Cardiac fibroblast (primary cell): ENCODE results near the gene OVCH2.
"Not testable (repeated sequence)": the region's sequence is repeated elsewhere in the genome, so short reads cannot be mapped to it uniquely, and the experiment has no call there.

Experiments used
- DNase-seq, 2 donors: peaks; one replicate each; pipeline versions ENCODE4 v3.0.0 to v3.0.0-alpha.2; 2010; ENCODE audit warnings: low read depth in 2 of 2
- H3K4me3 ChIP-seq, 2 donors: replicated peaks in 1 of 2; 1 replicate in 1 of 2; 2 replicates in 1 of 2; pipeline ENCODE4 v1.5.1; 2011; ENCODE audit warnings: low read depth in 2 of 2, low read length in 2 of 2, mild to moderate bottlenecking in 2 of 2, moderate library complexity in 1 of 2
- TF ChIP-seq, protein P1 (sequence below): IDR thresholded peaks from one replicate; pipeline ENCODE4 v1.5.1; 2011; ENCODE audit warnings: low read depth, mild to moderate bottlenecking, low read length, inconsistent platforms

Gene OVCH2, protein sequence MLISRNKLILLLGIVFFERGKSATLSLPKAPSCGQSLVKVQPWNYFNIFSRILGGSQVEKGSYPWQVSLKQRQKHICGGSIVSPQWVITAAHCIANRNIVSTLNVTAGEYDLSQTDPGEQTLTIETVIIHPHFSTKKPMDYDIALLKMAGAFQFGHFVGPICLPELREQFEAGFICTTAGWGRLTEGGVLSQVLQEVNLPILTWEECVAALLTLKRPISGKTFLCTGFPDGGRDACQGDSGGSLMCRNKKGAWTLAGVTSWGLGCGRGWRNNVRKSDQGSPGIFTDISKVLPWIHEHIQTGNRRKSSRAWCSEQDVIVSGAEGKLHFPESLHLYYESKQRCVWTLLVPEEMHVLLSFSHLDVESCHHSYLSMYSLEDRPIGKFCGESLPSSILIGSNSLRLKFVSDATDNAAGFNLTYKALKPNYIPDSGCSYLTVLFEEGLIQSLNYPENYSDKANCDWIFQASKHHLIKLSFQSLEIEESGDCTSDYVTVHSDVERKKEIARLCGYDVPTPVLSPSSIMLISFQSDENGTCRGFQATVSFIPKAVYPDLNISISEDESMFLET

DNA sequence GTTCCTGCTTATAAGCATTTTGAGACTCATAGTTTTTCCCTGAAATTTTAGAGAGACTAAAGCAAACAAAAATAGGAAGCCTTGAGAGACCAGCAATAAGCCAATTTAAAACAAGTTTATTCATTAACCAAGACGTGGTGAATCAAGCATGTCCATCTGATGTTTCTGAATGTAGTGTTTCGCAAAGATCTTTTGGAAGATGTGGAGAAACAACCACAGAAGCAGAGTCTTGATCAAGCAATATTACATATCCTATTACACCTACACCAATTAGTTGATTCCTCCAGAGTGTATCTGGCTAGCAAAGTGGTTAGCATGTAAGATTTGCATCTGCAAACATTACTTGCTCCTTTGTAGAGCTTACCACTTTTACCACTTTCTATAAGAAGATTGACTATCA, at the start of gene OVCH2:
TSS of gene OVCH2 (minus strand) at position 101 of the 400 bp plus-strand sequence. CDS start at position 18, 83 bp downstream.
- DNase-seq = no peak
- TF ChIP-seq, protein P1, sequence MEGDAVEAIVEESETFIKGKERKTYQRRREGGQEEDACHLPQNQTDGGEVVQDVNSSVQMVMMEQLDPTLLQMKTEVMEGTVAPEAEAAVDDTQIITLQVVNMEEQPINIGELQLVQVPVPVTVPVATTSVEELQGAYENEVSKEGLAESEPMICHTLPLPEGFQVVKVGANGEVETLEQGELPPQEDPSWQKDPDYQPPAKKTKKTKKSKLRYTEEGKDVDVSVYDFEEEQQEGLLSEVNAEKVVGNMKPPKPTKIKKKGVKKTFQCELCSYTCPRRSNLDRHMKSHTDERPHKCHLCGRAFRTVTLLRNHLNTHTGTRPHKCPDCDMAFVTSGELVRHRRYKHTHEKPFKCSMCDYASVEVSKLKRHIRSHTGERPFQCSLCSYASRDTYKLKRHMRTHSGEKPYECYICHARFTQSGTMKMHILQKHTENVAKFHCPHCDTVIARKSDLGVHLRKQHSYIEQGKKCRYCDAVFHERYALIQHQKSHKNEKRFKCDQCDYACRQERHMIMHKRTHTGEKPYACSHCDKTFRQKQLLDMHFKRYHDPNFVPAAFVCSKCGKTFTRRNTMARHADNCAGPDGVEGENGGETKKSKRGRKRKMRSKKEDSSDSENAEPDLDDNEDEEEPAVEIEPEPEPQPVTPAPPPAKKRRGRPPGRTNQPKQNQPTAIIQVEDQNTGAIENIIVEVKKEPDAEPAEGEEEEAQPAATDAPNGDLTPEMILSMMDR = no peak
- no peak within 1 kb of the TSS for H3K4me3 ChIP-seq

DNA sequence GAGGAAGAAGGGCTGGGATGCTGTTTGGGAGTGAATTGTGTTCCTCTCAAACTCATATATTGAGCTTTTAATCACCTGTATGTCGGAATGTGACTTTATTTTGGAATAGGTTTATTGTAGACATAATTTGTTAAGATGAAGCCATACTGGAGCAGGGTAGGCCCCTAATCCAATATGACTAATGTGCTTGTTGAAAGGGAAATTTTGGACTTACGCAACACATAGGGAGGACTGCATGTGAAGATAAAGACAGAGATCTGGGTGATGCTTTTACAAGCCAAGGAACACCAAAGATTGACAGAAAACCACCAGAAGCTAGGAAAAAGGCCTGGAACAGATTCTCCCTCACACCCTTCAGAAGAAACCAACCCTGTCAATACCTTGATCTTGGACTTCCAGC, 43.2 kb upstream of the OVCH2 start:
- no peak overlapping the region for H3K4me3 ChIP-seq
- DNase-seq = peak in 1 of 2 donors; percentile 65
- TF ChIP-seq, protein P1 = no peak

DNA sequence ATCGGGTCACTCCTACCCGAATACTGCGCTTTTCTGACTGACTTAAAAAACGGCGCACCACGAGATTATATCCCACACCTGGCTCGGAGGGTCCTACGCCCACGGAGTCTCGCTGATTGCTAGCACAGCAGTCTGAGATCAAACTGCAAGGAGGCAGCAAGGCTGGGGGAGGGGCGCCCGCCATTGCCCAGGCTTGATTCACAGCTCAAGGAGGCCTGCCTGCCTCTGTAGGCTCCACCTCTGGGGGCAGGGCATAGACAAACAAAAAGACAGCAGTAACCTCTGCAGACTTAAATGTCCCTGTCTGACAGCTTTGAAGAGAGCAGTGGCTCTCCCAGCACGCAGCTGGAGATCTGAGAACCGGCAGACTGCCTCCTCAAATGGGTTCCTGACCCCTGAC, 28.5 kb upstream of the OVCH2 start:
- H3K4me3 ChIP-seq, DNase-seq: not testable (repeated sequence)

DNA sequence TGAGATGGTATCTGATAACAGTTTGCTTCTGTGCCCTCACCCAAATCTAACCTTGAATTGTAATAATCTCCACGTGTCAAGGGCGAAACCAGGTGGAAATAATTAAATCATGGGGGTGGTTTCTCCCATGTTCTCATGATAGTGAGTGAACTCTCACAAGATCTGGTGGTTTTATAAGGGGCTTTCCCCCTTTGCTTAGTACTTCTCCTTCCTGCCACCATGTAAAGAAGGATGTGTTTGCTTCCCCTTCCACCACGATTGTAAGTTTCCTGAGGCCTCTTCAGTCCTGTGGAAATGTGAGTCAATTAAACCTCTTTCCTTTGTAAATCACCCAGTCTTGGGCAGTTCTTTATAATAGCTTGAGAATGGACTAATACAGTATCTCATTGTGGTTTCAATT, 8.5 kb upstream of the OVCH2 start:
- no peak overlapping the region for H3K4me3 ChIP-seq
- TF ChIP-seq, protein P1 = no peak
- no peak for DNase-seq

DNA sequence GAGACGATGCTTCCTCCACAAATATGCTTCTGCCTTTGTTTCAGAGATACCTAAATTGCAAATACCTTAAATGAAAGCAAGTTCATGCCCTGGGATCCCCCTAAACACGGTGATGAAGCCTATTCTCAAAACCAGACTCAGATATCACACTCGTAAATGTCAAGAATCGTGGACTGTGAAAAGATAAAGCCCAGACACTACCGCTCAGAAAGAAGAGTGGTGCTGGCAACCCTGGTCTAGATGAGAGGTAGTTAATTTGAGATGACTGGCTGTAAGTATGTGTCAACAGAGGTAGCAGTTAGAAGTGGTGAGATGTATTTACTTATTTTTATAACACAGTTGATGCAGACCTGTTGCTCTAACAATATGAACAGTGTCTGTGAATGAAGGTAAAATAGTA, 2.5 kb downstream of the OVCH2 start:
- TF ChIP-seq, protein P1 = no peak
- no peak for DNase-seq
- H3K4me3 ChIP-seq = no peak overlapping the region

DNA sequence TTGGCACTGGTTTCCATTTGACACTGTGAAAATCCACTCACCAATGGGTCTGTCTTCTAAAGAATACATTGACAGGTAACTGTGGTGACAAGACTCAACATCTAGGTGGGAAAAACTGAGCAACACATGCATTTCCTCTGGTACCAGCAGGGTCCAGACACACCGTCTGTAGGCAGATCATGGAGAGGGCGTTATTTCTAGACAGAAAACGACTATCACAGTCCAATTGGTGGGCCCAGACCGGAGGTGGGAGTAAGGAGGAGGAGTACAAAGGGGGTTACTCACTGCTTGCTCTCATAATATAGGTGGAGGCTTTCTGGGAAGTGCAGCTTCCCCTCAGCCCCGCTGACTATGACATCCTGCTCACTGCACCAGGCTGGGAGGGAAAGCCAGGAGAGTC, 9.9 kb downstream of the OVCH2 start:
- TF ChIP-seq, protein P1 = no peak
- no peak overlapping the region for H3K4me3 ChIP-seq
- DNase-seq = no peak

DNA sequence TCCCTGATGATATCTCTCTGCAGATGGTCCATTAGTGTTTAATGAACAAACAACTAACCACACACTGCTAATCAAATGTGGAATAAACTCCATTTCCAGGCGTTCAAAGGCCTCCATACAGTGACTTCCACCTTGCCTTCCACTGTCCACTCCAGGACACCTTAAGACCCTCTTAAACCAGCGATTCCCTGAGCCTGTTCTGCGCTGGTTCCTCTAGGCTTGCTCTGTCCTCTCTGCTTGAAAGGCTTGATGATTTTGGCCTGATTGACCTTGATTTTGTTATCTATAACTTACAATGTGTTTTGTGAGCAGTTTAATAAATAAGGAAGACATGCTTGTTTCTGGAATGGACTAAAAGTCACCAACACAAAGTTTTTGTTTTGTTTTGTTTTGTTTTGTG, 12.0 kb downstream of the OVCH2 start:
- H3K4me3 ChIP-seq = no peak overlapping the region
- TF ChIP-seq, protein P1 = no peak
- DNase-seq = no peak
